BJ (cell line): Measurements from ENCODE around the gene VAV2. TPM values are rescaled to one million over a fixed set of nuclear protein-coding genes. Genes with fewer than 3 reads are reported as not detected.
"Not testable (repeated sequence)": the region's sequence is repeated elsewhere in the genome, so short reads cannot be mapped to it uniquely, and the experiment has no call there.

Source experiments
- CTCF ChIA-PET: fragments of 350-600 bp; formaldehyde crosslinking; extraction: SDS; loops from one replicate; lab custom pipeline; 2021; ENCODE audit warnings: antibody characterized with exemption, inconsistent platforms; lab: Yijun Ruan, JAX
- POLR2A ChIA-PET: fragments of 300-600 bp; sonication (Branson Sonifier 250); formaldehyde crosslinking; extraction: SDS; loops from one replicate; lab custom pipeline; 2021; ENCODE audit warnings: antibody characterized with exemption; lab: Charles Lee
- DNase-seq: peaks from one replicate; pipeline ENCODE4 v3.0.0-alpha.2; 2011; ENCODE audit warnings: low read depth
- H3K27me3 ChIP-seq: 2 replicates; pipeline ENCODE4 v1.6.0; 2011; ENCODE audit warnings: low read length; ENCODE audit not compliant: control insufficient read depth, insufficient read depth
- H3K36me3 ChIP-seq: 2 replicates; pipeline ENCODE4 v1.5.1; 2011; ENCODE audit warnings: low read length; ENCODE audit not compliant: control insufficient read depth, insufficient read depth
- H3K4me3 ChIP-seq: 2 replicates; pipeline ENCODE4 v1.5.1; 2011; ENCODE audit warnings: low read depth, mild to moderate bottlenecking, control low read depth, low read length
- CTCF ChIP-seq: IDR thresholded peaks from 2 replicates; pipeline ENCODE4 v1.5.1; 2011; ENCODE audit warnings: low read depth, mild to moderate bottlenecking, control low read depth, inconsistent platforms, low read length, moderate library complexity; ENCODE audit not compliant: insufficient read depth
- polyA plus RNA-seq: library from polyadenylated mRNA; depleted of rRNA; stranded (reverse); fragments of >200 nt; gene quantifications from 2 replicates; pipeline ENCODE4 v1.2.3, GENCODE V29; 2011

The VAV2 gene
- polyA plus RNA-seq, 1 experiment, result 9.9 TPM

- Histone ChIP-seq H3K36me3 (peaks cover 35% of the 10 kb centered on the region), H3K4me3 (no peak overlapping the region), H3K27me3 (no peaks in the 10 kb centered on the region)
- DNase-seq, result no peak
- ChIA-PET POLR2A (no interaction called here), CTCF (interaction anchor here (0.6 to 1.8 kb wide), 2 partner anchors 15 to 26 kb away, joined by 3 to 5 read pairs; no protein-coding TSS in a partner anchor)
- TF ChIP-seq CTCF, result no peak
These were observed 225.1 kb downstream of the VAV2 start for GRCh38 chr9:133767008-133767407.

GRCh38 chr9:133766234-133766633 is 225.9 kb downstream of the VAV2 start:
- H3K27me3 ChIP-seq, H3K4me3 ChIP-seq, DNase-seq, POLR2A ChIA-PET, CTCF ChIA-PET: not testable (repeated sequence)
- H3K36me3 ChIP-seq, result peaks cover 35% of the 10 kb centered on the region

- DNase-seq, result no peak
- TF ChIP-seq CTCF, result no peak
- ChIA-PET POLR2A (no interaction called here), CTCF (interaction anchor here (1.3 kb wide), 2 partner anchors 19 to 20 kb away, joined by 4 read pairs; no protein-coding TSS in a partner anchor)
- H3K27me3 ChIP-seq, result no peaks in the 10 kb centered on the region
- peaks cover 21% of the 10 kb centered on the region for H3K36me3 ChIP-seq
- H3K4me3 ChIP-seq, result no peak overlapping the region
These were observed 228.6 kb downstream of the VAV2 start for GRCh38 chr9:133763272-133764183.

- no peaks in the 10 kb centered on the region for H3K27me3 ChIP-seq
- no peak overlapping the region for H3K4me3 ChIP-seq
- no peak for TF ChIP-seq CTCF
- ChIA-PET CTCF (no interaction called here), POLR2A (no interaction called here)
- peaks cover 14% of the 10 kb centered on the region for H3K36me3 ChIP-seq
- no peak for DNase-seq
These were observed 229.4 kb downstream of the VAV2 start for GRCh38 chr9:133762488-133763271.

GRCh38 chr9:133761641-133762248 is 230.4 kb downstream of the VAV2 start:
- CTCF ChIA-PET, result no interaction called here
- no peak for TF ChIP-seq CTCF
- Histone ChIP-seq H3K36me3 (peaks cover 10% of the 10 kb centered on the region), H3K4me3 (no peak overlapping the region), H3K27me3 (no peaks in the 10 kb centered on the region)
- no peak for DNase-seq
- POLR2A ChIA-PET, result no interaction called here
